Hematopoietic multipotent progenitor cell treated with erythropoietin and hydrocortisone succinate and interleukin-3 and kit ligand, for 15 days (in vitro differentiated cells): ENCODE measurements around the gene PHOX2B.

Experiments used
- DNase-seq: peaks from one replicate; pipeline ENCODE4 v3.0.0-alpha.2; 2015; ENCODE audit warnings: low spot score

Gene PHOX2B

GRCh38 chr4:41748571-41749475 is at the start of gene PHOX2B:
Gene PHOX2B (minus strand): TSS chr4:41748725. CDS start chr4:41748610, 115 bp downstream.
- DNase-seq: no peak

DNA sequence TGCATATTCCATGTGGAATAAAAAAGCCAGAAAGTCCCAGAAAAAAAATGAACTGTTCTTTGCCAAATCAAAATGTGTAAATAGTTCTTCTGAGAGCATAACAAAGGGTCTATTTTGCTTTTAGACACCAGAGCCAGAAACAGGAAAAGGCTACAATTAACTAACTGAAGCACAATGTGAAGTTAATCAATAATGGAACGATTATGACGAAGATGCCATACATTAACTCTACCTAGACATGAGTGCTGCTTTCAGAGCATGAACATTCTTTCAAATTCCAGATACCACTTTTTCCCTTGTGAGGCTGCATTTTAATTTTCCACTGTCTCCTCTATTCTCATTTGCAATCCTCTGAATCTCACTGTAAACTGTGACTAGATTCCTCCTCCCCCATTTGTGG is 48.7 kb upstream of the PHOX2B start:
- no peak for DNase-seq

- DNase-seq: no peak
Measured at GRCh38 chr4:41796545-41797210, 48.2 kb upstream of the PHOX2B start.

DNA sequence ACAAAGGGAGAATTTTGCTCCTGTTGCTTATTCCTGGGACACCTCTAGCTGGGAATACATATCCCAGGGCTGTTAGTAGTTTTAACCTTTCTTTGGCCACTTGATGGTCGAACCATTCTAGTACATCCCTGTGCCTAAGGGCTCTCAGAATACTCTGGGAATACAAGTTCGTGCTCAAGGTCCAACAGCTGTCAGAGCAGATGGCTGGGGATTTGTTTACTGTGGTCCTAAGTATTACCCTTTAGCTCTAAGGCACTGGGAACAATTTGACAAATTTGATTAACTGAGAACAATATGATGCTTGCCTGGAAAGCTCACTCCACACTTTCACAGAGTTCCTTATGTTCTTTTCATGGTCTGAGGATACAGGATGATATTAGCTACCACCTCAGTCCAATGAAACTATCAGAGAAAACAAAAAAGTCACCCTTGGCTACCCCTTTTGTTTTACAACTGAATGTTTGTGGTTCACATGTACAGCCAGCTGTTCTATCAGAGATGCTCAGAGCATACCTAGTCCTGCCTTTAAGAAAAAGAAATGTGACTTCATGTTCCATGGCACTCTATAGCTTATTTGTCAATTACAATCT is 47.4 kb upstream of the PHOX2B start:
- DNase-seq: no peak

DNA sequence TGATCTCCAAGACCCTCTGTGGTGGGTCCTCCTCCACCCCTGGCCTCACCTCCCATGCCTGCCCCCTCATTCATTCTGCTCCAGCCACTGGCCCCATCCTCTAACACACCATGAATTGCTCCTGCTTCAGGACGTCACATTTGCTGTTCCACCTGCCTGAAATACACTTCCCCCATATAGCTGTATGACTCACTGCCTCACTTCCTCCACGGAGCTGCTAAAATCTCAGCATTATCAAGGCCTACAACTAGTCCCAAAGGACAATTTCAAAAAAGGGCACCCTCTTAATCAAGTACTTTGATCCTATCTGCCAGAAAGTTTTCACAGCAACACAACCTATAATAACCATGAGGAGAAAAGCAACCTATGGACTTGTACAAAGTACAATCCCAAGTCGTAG is 43.6 kb upstream of the PHOX2B start:
- DNase-seq: no peak

GRCh38 chr4:41791557-41791956 is 43.0 kb upstream of the PHOX2B start:
- no peak for DNase-seq

DNA sequence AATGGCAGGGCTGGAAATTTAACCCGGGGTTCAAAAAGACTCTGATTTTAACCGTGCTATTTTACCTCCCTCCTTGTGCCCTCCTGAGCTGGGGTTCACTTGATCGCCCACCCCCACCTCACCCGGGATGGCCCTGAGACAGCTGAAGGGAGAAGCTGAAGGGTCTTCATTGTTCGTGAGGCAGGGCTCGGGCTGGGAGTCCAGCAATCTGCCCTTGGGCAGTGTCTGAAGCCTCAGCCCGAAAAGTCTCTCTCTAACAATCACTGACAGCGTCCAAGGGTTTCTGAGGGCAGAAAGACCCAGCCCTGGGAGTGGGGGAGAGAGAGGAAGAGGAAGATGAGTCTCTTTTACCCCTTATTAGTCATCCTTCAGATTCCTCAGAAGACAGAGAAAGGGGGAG is 39.4 kb upstream of the PHOX2B start:
- no peak for DNase-seq

DNA sequence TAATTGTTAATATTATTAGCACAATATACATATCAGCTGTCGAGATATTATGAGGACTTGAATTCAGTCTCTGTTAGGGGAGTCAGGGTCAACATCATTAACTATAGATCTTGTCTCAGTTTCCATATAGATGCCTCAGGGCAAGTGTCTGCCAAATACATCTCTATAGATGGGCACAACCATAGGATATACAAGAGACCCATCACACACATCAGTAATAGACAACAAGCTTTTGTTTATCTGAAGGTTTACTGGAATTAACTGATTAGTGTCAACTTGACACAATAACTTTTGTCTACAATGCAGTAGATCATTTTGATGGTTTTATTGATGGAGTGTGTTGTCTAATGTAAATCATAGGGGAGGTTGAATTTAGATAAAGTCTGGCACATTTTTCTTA is 37.1 kb upstream of the PHOX2B start:
- no peak for DNase-seq

DNA sequence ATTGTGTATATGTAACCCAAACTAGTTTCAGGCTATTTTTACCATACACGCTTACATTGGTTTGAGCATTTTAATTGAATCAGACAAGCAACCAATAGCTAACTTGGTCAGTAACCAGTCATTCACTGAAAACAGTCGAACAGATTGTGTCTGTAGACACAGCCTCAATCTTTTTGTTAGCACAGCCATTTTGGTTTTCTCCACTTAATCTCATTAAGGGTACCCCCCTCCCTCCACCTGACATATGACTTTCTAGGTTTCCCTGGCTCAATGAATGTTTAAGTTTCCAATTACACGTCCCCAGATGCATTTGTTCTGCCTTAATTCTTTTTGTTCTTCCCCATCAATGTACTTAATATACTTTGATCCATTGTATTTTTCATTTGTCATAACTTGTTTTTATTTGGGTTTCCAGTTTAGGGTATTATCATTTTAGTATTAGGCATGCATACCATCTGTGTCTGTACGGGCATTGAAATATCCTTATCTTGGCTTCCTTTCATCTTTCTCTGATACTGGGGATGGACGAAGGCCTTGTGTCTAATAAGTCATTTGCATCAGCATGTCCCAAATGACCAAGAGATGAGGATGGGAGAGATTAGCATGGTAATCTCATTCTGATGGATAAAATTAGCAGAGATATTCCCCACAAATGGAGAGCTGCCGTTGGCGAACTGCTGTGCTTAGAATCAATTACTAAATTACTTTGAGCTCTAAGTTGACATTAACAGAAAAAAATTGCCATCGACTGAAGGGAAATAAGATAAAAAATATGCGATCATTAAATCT is 35.9 kb upstream of the PHOX2B start:
- DNase-seq: no peak

- DNase-seq: no peak
Measured at GRCh38 chr4:41776466-41776865, 27.9 kb upstream of the PHOX2B start.

DNA sequence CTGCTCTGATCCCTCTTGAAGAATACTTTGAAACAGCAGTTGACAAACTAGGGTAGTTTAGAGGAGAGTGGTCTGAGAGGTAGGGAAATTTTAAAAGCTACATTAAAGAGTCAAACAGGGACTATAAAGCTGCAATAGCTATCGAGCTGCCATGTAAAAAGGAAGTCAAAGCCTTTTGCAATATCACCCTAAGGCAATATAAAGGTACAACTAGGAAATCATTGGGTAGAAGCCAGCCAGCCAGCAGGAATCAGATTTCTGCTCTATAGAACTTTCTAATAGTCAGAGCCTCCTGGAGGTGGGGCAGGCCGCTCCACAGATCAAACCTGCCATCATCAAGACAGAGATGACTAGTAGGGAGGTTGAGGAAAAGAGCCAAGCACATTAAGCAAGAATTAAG is 15.2 kb upstream of the PHOX2B start:
- DNase-seq: no peak

- no peak for DNase-seq
Measured at GRCh38 chr4:41758884-41759283, 10.4 kb upstream of the PHOX2B start.

DNA sequence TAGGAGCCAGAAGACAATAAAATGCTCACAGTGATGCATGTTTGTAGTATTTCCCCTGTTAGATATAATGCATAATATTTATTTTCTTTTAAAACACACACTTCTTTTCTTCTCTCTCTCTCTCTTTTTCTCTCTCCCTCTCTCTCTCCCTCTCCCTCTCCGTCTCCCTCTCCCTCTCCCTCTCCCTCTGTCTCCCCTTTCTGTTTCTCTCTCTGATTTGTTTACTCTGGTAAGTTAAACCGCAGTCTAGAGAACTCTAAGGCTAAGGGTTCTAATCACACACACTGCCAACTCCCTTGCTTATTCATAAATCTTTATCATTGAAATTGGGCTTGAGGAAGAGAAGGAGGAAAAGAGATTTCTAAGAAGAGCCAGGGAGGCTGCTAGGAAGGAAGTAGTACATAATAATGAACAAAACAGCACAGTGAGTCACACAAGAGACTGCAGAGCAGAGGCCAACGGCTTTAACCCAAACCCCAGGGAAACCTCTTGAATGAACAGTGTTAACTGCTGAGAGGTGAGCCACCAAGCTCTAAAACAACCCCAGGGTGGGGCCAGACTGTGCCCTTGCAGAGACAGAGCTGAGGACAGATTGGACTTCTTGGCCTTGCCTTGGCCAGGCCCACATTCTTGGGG is 9.1 kb upstream of the PHOX2B start:
- no peak for DNase-seq

DNA sequence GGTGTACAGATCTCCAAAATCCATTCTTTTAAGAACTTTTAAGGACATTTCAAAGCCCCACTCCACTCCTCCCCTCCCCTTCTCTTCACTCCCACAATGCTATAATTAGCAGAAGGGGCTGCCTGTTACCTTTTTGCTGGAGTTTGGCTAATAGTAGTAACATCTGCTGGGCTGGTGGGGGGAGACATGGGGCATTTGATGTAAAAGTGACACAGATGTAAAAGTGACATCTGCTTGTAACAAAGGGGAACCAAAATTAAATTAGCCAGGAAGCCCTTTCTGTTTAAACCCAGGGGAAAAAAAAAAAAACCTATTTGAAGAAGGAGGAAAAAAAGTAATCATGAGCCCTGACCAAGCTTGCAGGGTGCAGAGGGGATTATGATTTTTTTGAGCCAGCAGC is 5.4 kb upstream of the PHOX2B start:
- DNase-seq: no peak

DNA sequence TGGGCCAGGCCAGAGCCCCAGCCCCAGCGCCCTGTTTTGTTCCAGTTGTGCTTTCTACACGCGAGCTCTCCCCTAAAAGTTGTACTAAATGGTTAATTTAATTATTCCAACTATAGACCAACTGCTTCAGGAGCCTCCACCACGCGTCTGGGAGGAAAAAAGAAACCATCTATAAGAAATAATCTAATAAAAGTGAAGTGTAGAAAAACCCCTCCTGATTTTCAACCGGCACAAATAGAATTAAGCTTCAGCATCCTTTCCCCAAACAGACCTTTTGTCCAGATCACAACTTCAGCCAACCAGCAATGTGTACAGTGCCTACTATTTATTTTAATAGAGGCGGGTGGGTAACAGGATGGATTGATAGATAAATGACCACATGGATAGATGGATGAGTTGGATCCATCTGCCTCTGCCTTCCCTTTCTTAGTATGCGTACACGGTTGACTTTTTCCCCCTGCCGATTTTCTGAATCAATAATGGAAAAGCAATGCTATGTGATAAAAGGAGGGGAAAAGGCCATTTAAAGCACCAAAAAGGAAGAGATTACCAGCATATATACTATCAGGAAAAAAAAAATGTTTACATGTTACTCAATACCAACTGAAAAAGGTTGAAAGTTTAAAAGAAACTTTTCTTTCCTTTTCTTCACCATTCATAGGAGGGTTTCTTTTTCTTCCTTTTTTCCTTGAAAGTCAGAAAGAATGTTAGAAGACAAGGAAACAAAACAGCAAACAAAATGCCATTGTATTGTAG is 3.7 kb upstream of the PHOX2B start:
- DNase-seq: no peak

GRCh38 chr4:41751449-41752061 is 3.0 kb upstream of the PHOX2B start:
- DNase-seq: no peak

GRCh38 chr4:41750626-41751448 is 2.3 kb upstream of the PHOX2B start:
- no peak for DNase-seq

GRCh38 chr4:41750121-41750625 is 1.6 kb upstream of the PHOX2B start:
- DNase-seq: no peak

DNA sequence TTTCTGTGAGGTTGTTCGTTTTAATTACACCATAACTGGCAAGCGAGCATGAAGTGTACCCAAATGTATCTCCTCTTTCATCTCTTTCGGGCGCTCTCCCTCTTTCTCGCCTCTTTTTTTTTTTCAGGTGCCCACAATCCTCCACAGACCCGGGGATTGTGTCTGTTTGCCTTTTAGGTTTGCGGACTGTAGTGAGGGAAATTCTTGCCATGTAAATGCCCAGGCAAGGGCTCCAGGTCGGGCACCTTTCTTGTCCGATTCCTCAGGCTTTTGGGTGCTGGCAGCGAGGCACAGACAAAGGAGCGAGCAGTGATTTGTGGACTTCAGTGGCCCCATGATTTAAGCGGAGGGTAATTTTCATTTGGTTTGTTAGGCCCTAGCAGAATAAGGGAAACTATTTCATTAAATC is 1.1 kb upstream of the PHOX2B start:
- DNase-seq: no peak
